H1 (cell line): ENCODE data around the gene DICER1. TPM values are rescaled to one million over a fixed set of nuclear protein-coding genes. Genes with fewer than 3 reads are reported as not detected.

ENCODE experiments used
- CTCF ChIA-PET: fragments of 300-600 bp; sonication (Branson Sonifier 250); formaldehyde crosslinking; loops from one replicate; lab custom pipeline; 2021; ENCODE audit not compliant: partially characterized antibody; lab: Charles Lee
- POLR2A ChIA-PET: fragments of 300-600 bp; sonication (Branson Sonifier 250); formaldehyde crosslinking; loops from one replicate; lab custom pipeline; 2021; ENCODE audit warnings: inconsistent platforms; ENCODE audit not compliant: partially characterized antibody; lab: Charles Lee
- DNase-seq, 2 experiments: peaks; one replicate each; pipeline versions ENCODE4 v3.0.0 to v3.0.0-alpha.2; 2010 to 2022; ENCODE audit warnings: low spot score in 2 of 2, low read depth in 1 of 2, mixed read lengths in 1 of 2
- FAIRE-seq: peaks from 2 replicates; lab custom pipeline; 2011; peaks lifted over from hg19 to GRCh38; lab: Jason Lieb, UNC
- H2AFZ ChIP-seq: 2 replicates; pipeline ENCODE4 v1.8.1; 2012; ENCODE audit warnings: low read length, inconsistent platforms
- H2AK5ac ChIP-seq: 2 replicates; pipeline ENCODE4 v1.6.1; 2013; ENCODE audit warnings: low read depth, low read length
- H2BK120ac ChIP-seq: replicated peaks from 2 replicates; pipeline ENCODE3; 2013; ENCODE audit warnings: low read depth, low read length, inconsistent platforms
- H2BK12ac ChIP-seq: 2 replicates; pipeline ENCODE4 v1.6.1; 2013; ENCODE audit warnings: low read depth, low read length
- H2BK15ac ChIP-seq: 2 replicates; pipeline ENCODE4 v1.6.1; 2013; ENCODE audit warnings: low read length
- H2BK20ac ChIP-seq: 2 replicates; pipeline ENCODE4 v1.6.1; 2013; ENCODE audit warnings: low read length
- H2BK5ac ChIP-seq: 2 replicates; pipeline ENCODE4 v1.6.1; 2013; ENCODE audit warnings: low read depth, low read length
- H3K14ac ChIP-seq: 2 replicates; pipeline ENCODE4 v1.6.1; 2013; ENCODE audit warnings: inconsistent platforms; ENCODE audit not compliant: insufficient read length
- H3K18ac ChIP-seq: 2 replicates; pipeline ENCODE4 v1.6.1; 2013; ENCODE audit warnings: low read length; ENCODE audit errors: extremely low read depth
- H3K23ac ChIP-seq: 2 replicates; pipeline ENCODE4 v1.6.1; 2013; ENCODE audit warnings: inconsistent platforms; ENCODE audit not compliant: insufficient read length
- H3K23me2 ChIP-seq: 2 replicates; pipeline ENCODE4 v1.6.1; 2013; ENCODE audit warnings: low read depth, low read length
- H3K27ac ChIP-seq: 2 replicates; pipeline ENCODE4 v1.6.1; 2011; ENCODE audit warnings: low read depth, low read length, inconsistent platforms
- H3K27me3 ChIP-seq, 4 experiments: replicated peaks in 1 of 4; 1 replicate in 1 of 4; 2 replicates in 3 of 4; pipeline versions ENCODE4 v1.6.1 to v1.8.1; 2011 to 2013; ENCODE audit warnings: low read length in 3 of 4, mild to moderate bottlenecking in 3 of 4, inconsistent platforms in 2 of 4, mixed read lengths in 2 of 4, moderate library complexity in 1 of 4; ENCODE audit not compliant: control insufficient read depth in 3 of 4, insufficient read depth in 3 of 4; ENCODE audit errors: extremely low read depth in 1 of 4
- H3K36me3 ChIP-seq, 4 experiments: 2 replicates each; pipeline versions ENCODE4 v1.6.1 to v1.8.1; 2011 to 2013; ENCODE audit warnings: mild to moderate bottlenecking in 4 of 4, low read length in 3 of 4, moderate library complexity in 2 of 4, control low read depth in 1 of 4, inconsistent platforms in 1 of 4; ENCODE audit not compliant: insufficient read depth in 4 of 4, control insufficient read depth in 2 of 4
- H3K4ac ChIP-seq: replicated peaks from 2 replicates; pipeline ENCODE3; 2013; ENCODE audit warnings: low read length, low read depth, mixed read lengths, inconsistent platforms; ENCODE audit not compliant: insufficient read length
- H3K4me1 ChIP-seq, 4 experiments: replicated peaks in 1 of 4; 1 replicate in 1 of 4; 2 replicates in 3 of 4; pipeline versions ENCODE4 v1.6.1 to v1.8.1; 2011 to 2013; ENCODE audit warnings: low read length in 3 of 4, inconsistent platforms in 2 of 4, mixed read lengths in 1 of 4; ENCODE audit not compliant: insufficient read depth in 4 of 4, control insufficient read depth in 3 of 4
- H3K4me2 ChIP-seq, 2 experiments: 2 replicates each; pipeline versions ENCODE4 v1.6.1 to v1.8.1; 2011 to 2013; ENCODE audit warnings: low read depth in 2 of 2, low read length in 2 of 2, control low read depth in 1 of 2, inconsistent platforms in 1 of 2, mild to moderate bottlenecking in 1 of 2; ENCODE audit not compliant: insufficient read depth in 1 of 2
- H3K4me3 ChIP-seq, 4 experiments: fragments of 200-600, 300-600 bp in 1 of 4; sonication (generic), shearing (Covaris generic), sonication (Bioruptor Twin) in 1 of 4; 2 replicates each; pipeline versions ENCODE4 v1.5.1 to v1.8.1; 2011 to 2016; ENCODE audit warnings: low read length in 4 of 4, low read depth in 3 of 4, control low read depth in 2 of 4, inconsistent platforms in 2 of 4, mild to moderate bottlenecking in 2 of 4, mixed read lengths in 1 of 4, moderate library complexity in 1 of 4; ENCODE audit not compliant: insufficient read depth in 2 of 4; ENCODE audit errors: extremely low read depth in 1 of 4
- H3K56ac ChIP-seq: replicated peaks from 2 replicates; pipeline ENCODE3; 2013; ENCODE audit warnings: low read depth, mild to moderate bottlenecking, mixed read lengths, low read length, inconsistent platforms; ENCODE audit not compliant: insufficient read length
- H3K79me1 ChIP-seq: 2 replicates; pipeline ENCODE4 v1.6.1; 2013; ENCODE audit warnings: low read depth, low read length, control low read depth
- H3K79me2 ChIP-seq, 2 experiments: 2 replicates each; pipeline versions ENCODE4 v1.6.1 to v1.8.1; 2012 to 2013; ENCODE audit warnings: low read length in 2 of 2, mild to moderate bottlenecking in 2 of 2, inconsistent platforms in 1 of 2; ENCODE audit not compliant: insufficient read depth in 2 of 2, control insufficient read depth in 1 of 2
- H3K9ac ChIP-seq, 4 experiments: replicated peaks in 1 of 4; 1 replicate in 1 of 4; 2 replicates in 3 of 4; pipeline versions ENCODE4 v1.6.1 to v1.8.1; 2011 to 2013; ENCODE audit warnings: low read depth in 3 of 4, low read length in 3 of 4, control low read depth in 2 of 4, mild to moderate bottlenecking in 2 of 4, moderate library complexity in 2 of 4, inconsistent platforms in 1 of 4; ENCODE audit errors: extremely low read depth in 1 of 4
- H3K9me3 ChIP-seq, 2 experiments: 2 replicates each; pipeline versions ENCODE4 v1.6.1 to v1.8.1; 2012 to 2013; ENCODE audit warnings: mild to moderate bottlenecking in 2 of 2, moderate library complexity in 2 of 2, control low read depth in 1 of 2, inconsistent platforms in 1 of 2, low read depth in 1 of 2, low read length in 1 of 2, mixed read lengths in 1 of 2; ENCODE audit not compliant: insufficient read depth in 2 of 2
- H4K20me1 ChIP-seq, 2 experiments: replicated peaks in 1 of 2; 2 replicates each; pipeline versions ENCODE3 to v1.8.1; 2011 to 2013; ENCODE audit warnings: inconsistent platforms in 2 of 2, low read length in 2 of 2, mild to moderate bottlenecking in 1 of 2; ENCODE audit not compliant: insufficient read depth in 2 of 2, control insufficient read depth in 1 of 2
- H4K5ac ChIP-seq: 2 replicates; pipeline ENCODE4 v1.6.1; 2013; ENCODE audit warnings: low read length, low read depth, mixed read lengths, inconsistent platforms; ENCODE audit not compliant: insufficient read length
- H4K8ac ChIP-seq: 2 replicates; pipeline ENCODE4 v1.8.0; 2013; ENCODE audit warnings: mild to moderate bottlenecking, moderate library complexity, low read length, inconsistent platforms; ENCODE audit not compliant: insufficient read depth; ENCODE audit errors: extremely low read depth
- H4K91ac ChIP-seq: replicated peaks from 2 replicates; pipeline ENCODE3; 2013; ENCODE audit warnings: low read length, mixed read lengths, inconsistent platforms; ENCODE audit not compliant: insufficient read length
- FOSL1 ChIP-seq: IDR thresholded peaks from 2 replicates; pipeline ENCODE4 v1.6.1; 2011; ENCODE audit warnings: mild to moderate bottlenecking, low read depth, low read length, moderate library complexity; ENCODE audit not compliant: insufficient read depth
- JUN ChIP-seq: IDR thresholded peaks from 2 replicates; pipeline ENCODE4 v1.6.1; 2011; ENCODE audit warnings: low read depth, mild to moderate bottlenecking, improper control_type of control experiment, low read length
- KDM4A ChIP-seq: IDR thresholded peaks from one replicate; pipeline ENCODE4 v1.7.1; 2012; ENCODE audit warnings: low read depth, mild to moderate bottlenecking, moderate library complexity, low read length, inconsistent platforms; ENCODE audit not compliant: severe bottlenecking
- MAFK ChIP-seq: IDR thresholded peaks from 2 replicates; pipeline ENCODE4 v1.6.1; 2012; ENCODE audit warnings: low read depth, mild to moderate bottlenecking, improper control_type of control experiment, low read length
- RFX5 ChIP-seq: IDR thresholded peaks from 2 replicates; pipeline ENCODE4 v1.6.1; 2011; ENCODE audit warnings: low read depth, low read length, improper control_type of control experiment, borderline replicate concordance
- SP1 ChIP-seq: IDR thresholded peaks from 2 replicates; pipeline ENCODE4 v1.6.1; 2011; ENCODE audit warnings: low read depth, low read length
- WGBS, 2 experiments: shearing (Covaris generic) in 1 of 2; methylation state at CpG; one replicate each; pipeline versions ENCODE4 v1.1.6 to v1.1.7; 2013 to 2015; ENCODE audit warnings: low lambda C conversion rate in 2 of 2, mixed read lengths in 2 of 2, inconsistent platforms in 1 of 2, low coverage in 1 of 2, missing lambda C conversion rate in 1 of 2; ENCODE audit not compliant: insufficient replicate concordance in 2 of 2, insufficient coverage in 1 of 2, insufficient read length in 1 of 2; ENCODE audit errors: extremely low coverage in 1 of 2, missing lambda C conversion rate in 1 of 2; 5-methylcytosine and 5-hydroxymethylcytosine counted together
- polyA plus RNA-seq, 7 experiments: library from polyadenylated mRNA; depleted of rRNA in 3 of 7; stranded (reverse) in 5 of 7; unstranded in 2 of 7; fragments of >200 nt in 5 of 7; fragments of 200-250 nt in 2 of 7; gene quantifications; 1 replicate in 5 of 7; 2 replicates in 1 of 7; 4 replicates in 1 of 7; pipeline versions ENCODE4 v1.2.1 to v1.2.3, GENCODE V29; 2011 to 2013; ENCODE audit warnings: missing spikeins in 2 of 7, mixed read lengths in 2 of 7
- total RNA-seq: library from RNA; stranded (reverse); fragmentation: NEBNext Ultra II Directional; extraction: Animal tissue kit (Norgen Biotek cat#: 25700); gene quantifications from 2 replicates; pipeline ENCODE4 v1.2.1, GENCODE V29; 2021
- TF ChIP-seq, protein P1 (sequence below): IDR thresholded peaks from 2 replicates; pipeline ENCODE4 v1.6.1; 2011; ENCODE audit warnings: low read depth, mild to moderate bottlenecking, low read length; ENCODE audit not compliant: insufficient read depth
- TF ChIP-seq, protein P2 (sequence below): IDR thresholded peaks from 2 replicates; pipeline ENCODE4 v1.6.1; 2011; ENCODE audit warnings: low read length, improper control_type of control experiment
- TF ChIP-seq, protein P3 (sequence below): IDR thresholded peaks from 2 replicates; pipeline ENCODE4 v1.6.1; 2012; ENCODE audit warnings: low read length, inconsistent platforms

DICER1 gene
- total and polyA plus RNA-seq, 2 of the 8 experiments (the other 6 are each of a cell fraction or from before 2014, with no cell fraction given): 11.9 to 61.8 TPM

DNA sequence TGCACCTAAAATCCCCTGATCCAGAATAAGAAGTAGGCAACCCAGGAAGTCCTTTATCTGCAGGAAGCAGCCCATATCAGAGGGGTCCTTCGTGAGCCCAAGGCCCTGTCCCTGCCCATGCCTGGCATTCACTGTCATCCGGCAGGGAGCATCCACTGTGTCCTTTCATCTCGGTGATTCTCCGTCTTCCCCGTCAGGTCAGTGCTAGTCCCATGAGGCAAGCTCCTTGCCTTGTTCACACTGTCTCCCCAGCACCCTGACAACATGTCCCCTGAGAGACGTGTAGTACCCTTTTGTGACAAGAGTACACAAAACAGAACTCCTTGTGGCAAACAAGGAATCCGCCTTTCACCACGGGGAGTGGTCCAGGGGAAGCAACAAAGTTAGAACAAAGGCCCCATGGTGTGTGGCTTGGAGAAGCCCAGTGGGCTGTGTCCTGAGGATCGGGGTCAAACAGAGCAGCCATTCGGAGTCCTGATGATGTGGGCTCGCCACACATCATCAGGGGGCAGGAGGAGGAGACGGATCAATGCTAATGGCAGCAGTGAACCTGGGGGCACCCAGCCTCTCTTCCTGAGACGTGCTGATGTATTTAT, 112.1 kb downstream of the DICER1 start:
- no peak overlapping the region for H2BK120ac ChIP-seq
- no peaks in the 10 kb centered on the region for H4K20me1 ChIP-seq
- H2AK5ac ChIP-seq: no peak overlapping the region
- no peaks in the 10 kb centered on the region for H3K79me2 ChIP-seq
- H2BK20ac ChIP-seq: no peak overlapping the region
- no peak overlapping the region for H2BK15ac ChIP-seq
- H3K23ac ChIP-seq: no peak overlapping the region
- no peaks in the 10 kb centered on the region for H3K36me3 ChIP-seq
- H3K4me3 ChIP-seq: no peak overlapping the region
- H3K79me1 ChIP-seq: no peaks in the 10 kb centered on the region
- H3K56ac ChIP-seq: no peak overlapping the region
- H4K5ac ChIP-seq: no peak overlapping the region
- no peak overlapping the region for H3K4me2 ChIP-seq
- no peak overlapping the region for H3K9ac ChIP-seq
- FAIRE-seq (no peak), DNase-seq (no peak)
- peaks cover 0 to 4% (median 0%) of the 10 kb centered on the region in 4 experiments; a peak in 2 of 7 replicates for H3K4me1 ChIP-seq
- 79% methylated on average over 13 of the region's 13 CpGs; no CpG with 5 or more reads in 1 of the 2 experiments for WGBS, 2 experiments
- ChIA-PET POLR2A (no interaction called here), CTCF (interaction anchor here (0.5 to 1.1 kb wide), 2 partner anchors 21 to 1628 kb away, joined by 3 to 4 read pairs; no protein-coding TSS in a partner anchor)
- H2BK12ac ChIP-seq: peak overlapping the region; percentile 53; the same call in 1 of the 2 replicates
- no peak overlapping the region for H2AFZ ChIP-seq
- no peak overlapping the region for H3K18ac ChIP-seq
- no peaks in the 10 kb centered on the region for H3K9me3 ChIP-seq
- H3K27ac ChIP-seq: no peak overlapping the region
- peaks cover 4% of the 10 kb centered on the region; the same call in 1 of the 2 replicates for H3K23me2 ChIP-seq
- H2BK5ac ChIP-seq: no peak overlapping the region
- H4K91ac ChIP-seq: no peak overlapping the region
- H4K8ac ChIP-seq: no peak overlapping the region
- H3K14ac ChIP-seq: no peak overlapping the region
- no peak overlapping the region for H3K4ac ChIP-seq
- peaks cover 0 to 4% (median 0%) of the 10 kb centered on the region in 4 experiments; a peak in 2 of 7 replicates for H3K27me3 ChIP-seq
- TF ChIP-seq KDM4A: no peak
- TF ChIP-seq MAFK: no peak
- TF ChIP-seq, protein P1, sequence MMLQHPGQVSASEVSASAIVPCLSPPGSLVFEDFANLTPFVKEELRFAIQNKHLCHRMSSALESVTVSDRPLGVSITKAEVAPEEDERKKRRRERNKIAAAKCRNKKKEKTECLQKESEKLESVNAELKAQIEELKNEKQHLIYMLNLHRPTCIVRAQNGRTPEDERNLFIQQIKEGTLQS: no peak
- TF ChIP-seq FOSL1: no peak
- TF ChIP-seq, protein P2, sequence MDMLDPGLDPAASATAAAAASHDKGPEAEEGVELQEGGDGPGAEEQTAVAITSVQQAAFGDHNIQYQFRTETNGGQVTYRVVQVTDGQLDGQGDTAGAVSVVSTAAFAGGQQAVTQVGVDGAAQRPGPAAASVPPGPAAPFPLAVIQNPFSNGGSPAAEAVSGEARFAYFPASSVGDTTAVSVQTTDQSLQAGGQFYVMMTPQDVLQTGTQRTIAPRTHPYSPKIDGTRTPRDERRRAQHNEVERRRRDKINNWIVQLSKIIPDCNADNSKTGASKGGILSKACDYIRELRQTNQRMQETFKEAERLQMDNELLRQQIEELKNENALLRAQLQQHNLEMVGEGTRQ: no peak
- TF ChIP-seq, protein P3, sequence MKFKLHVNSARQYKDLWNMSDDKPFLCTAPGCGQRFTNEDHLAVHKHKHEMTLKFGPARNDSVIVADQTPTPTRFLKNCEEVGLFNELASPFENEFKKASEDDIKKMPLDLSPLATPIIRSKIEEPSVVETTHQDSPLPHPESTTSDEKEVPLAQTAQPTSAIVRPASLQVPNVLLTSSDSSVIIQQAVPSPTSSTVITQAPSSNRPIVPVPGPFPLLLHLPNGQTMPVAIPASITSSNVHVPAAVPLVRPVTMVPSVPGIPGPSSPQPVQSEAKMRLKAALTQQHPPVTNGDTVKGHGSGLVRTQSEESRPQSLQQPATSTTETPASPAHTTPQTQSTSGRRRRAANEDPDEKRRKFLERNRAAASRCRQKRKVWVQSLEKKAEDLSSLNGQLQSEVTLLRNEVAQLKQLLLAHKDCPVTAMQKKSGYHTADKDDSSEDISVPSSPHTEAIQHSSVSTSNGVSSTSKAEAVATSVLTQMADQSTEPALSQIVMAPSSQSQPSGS: no peak
- no peak for TF ChIP-seq JUN
- TF ChIP-seq SP1: no peak
- no peak for TF ChIP-seq RFX5
